Endometrial microvascular endothelial cells (primary cell): ENCODE measurements around the gene LCN10. TPM values are rescaled to one million over a fixed set of nuclear protein-coding genes. Genes with fewer than 3 reads are reported as not detected.
"Not testable (repeated sequence)": the region's sequence is repeated elsewhere in the genome, so short reads cannot be mapped to it uniquely, and the experiment has no call there.

Experiments used
- in situ Hi-C: cut with HindIII; loops from 2 replicates; pipeline ENCODE4 v1.10.0; 2017; ENCODE audit warnings: low sequenced_read_pairs, low pct_unique_long_range_greater_than_20kb; ENCODE audit errors: inconsistent ontology term
- total RNA-seq: library from RNA; depleted of rRNA; stranded (reverse); fragments of >200 nt; gene quantifications from one replicate; pipeline ENCODE4 v1.2.3, GENCODE V29; 2015; ENCODE audit errors: inconsistent ontology term

The LCN10 gene
- total RNA-seq, 1 donor from 2014 or later, result not detected

- in situ Hi-C loops, result no loop called here
Observed at GRCh38 chr9:136711751-136712689, 30.7 kb downstream of the LCN10 start, which contains the start of gene DIPK1B. Gene DIPK1B (plus strand): TSS chr9:136712572. CDS start chr9:136712666, 94 bp downstream.

DNA sequence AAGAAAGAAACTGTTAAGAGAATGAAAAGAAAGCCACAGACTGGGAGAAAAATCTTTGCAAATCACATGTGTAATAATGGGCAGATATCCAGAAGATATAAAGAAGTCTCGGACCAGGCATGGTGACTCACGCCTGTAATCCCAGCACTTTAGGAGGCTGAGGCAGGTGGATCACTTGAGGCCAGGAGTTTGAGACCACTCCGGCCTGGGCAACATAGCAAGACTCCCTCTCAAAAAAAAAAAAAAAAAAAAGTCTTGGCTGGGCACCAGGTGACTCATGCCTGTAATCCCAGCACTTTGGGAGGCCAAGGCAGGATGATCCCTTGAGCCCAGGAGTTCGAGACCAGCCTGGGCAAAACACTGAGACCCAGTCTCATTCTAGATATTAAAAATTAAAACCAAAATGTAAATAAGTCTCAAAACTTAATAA is 31.5 kb downstream of the LCN10 start:
- in situ Hi-C loops, result not testable (repeated sequence)

- in situ Hi-C loops, result no loop called here
Observed at GRCh38 chr9:136710543-136710942, 32.2 kb downstream of the LCN10 start.

DNA sequence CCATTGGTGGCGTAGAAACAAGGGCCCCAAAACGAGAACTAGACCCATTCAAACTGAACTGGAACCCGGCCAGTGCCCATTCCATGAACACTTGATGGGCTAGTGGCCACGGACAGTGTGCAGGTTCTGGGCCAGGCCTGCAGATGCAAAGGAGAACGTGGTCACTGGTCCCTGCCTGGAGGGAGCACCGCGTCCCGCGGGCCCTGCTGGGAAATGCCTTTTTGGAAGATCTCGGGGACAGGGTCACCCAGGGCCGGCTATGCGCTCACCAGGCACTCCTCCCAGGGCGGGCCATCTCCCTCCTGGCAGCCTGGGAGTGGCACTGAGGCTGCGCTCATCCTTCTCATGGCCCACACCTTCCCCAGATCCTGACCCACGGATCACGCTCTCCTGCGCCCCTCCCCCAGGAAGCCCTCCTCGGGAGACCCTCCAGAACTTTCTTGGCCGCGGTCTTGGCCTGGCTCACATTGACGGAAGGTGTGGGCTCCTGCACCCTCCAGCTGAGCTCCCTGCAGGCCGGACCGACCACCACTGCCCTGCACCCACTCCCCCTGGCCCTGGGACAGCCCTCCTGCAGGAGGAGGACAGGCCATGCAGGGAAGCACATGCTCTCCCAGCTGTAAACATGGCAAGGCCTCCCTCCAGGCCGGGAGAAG is 33.2 kb downstream of the LCN10 start:
- in situ Hi-C loops, result no loop called here

GRCh38 chr9:136707849-136708517 is 34.8 kb downstream of the LCN10 start:
- in situ Hi-C loops, result no loop called here

DNA sequence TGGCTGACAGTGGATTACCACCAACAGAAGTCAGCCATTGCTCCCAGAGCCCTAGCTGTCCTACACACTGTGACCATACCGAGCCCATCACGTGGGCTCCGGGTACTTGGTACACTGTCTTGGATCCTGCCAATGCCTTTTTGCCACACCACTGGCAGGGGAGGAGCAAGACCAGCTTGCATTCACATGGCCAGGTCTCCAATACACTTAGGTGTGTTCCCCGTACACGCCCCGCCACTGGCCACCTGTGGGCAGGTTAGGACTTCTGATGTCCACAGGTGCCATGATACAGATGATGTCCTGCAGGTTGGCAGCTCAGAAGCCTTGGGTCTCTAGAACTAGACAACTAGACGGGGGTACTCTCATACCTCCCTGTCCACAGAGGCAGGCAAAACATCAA is 35.7 kb downstream of the LCN10 start:
- in situ Hi-C loops, result no loop called here

DNA sequence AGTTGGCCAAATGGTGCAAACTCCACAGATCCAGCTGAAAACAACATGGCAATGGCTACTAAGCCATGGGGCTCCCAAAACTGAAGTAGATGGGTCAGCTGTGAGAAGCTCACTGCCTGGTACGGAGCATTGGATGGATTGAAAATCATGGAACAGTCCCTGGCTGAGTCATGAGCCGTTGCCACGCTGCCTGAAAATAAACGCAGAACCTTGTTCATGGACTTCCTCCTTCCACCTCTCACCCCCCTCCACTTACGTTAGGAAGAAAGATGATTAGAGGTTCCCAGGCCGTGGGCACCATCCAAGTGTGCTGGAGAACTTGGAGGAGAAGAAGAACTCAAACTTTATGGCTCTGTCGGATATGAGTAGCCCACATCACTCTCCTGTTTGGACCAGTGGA is 37.2 kb downstream of the LCN10 start:
- in situ Hi-C loops, result no loop called here

- in situ Hi-C loops, result not testable (repeated sequence)
Observed at GRCh38 chr9:136704741-136705140, 38.0 kb downstream of the LCN10 start.

- in situ Hi-C loops, result no loop called here
Observed at GRCh38 chr9:136703276-136703860, 39.4 kb downstream of the LCN10 start.

- in situ Hi-C loops, result no loop called here
Observed at GRCh38 chr9:136701668-136702053, 41.1 kb downstream of the LCN10 start.

DNA sequence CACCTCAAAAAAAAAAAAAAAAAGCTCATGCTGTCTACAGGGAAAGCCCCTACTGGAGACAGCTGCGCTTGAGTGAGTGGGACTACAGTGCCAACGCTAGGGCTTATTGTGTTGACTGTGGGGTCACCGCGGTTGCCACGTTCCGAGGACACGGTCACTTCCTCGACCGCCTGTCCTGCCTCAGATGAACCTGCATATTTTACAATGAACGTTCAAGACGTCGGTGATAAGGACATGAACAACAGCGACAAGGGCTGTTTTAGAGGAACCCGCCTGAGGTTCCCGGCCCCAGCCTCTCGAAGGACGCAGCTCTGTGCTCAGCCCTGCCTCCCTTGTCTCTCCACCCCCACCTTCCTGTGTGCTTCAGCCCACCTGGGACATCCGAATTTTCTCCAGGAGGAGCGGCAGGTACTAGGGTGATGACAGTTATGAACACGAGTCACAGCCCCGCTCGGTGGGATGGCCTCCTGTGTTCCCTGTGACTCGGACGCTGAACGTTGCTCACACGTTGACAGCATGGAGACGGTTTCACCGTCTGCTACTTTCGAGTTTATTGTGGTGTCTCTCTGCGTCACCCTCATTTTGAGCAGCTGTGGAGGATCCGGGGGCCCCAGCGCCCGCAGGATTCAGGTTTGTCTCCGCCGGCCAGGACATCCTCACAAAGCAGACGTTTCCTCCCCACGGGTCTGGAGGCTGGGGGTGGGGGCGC is 41.6 kb downstream of the LCN10 start:
- in situ Hi-C loops, result no loop called here

- in situ Hi-C loops, result no loop called here
Observed at GRCh38 chr9:136700304-136700703, 42.4 kb downstream of the LCN10 start.

- in situ Hi-C loops, result no loop called here
Observed at GRCh38 chr9:136698635-136699246, 44.0 kb downstream of the LCN10 start.

GRCh38 chr9:136697821-136698526 is 44.8 kb downstream of the LCN10 start:
- in situ Hi-C loops, result no loop called here

- in situ Hi-C loops, result no loop called here
Observed at GRCh38 chr9:136697146-136697820, 45.5 kb downstream of the LCN10 start.

DNA sequence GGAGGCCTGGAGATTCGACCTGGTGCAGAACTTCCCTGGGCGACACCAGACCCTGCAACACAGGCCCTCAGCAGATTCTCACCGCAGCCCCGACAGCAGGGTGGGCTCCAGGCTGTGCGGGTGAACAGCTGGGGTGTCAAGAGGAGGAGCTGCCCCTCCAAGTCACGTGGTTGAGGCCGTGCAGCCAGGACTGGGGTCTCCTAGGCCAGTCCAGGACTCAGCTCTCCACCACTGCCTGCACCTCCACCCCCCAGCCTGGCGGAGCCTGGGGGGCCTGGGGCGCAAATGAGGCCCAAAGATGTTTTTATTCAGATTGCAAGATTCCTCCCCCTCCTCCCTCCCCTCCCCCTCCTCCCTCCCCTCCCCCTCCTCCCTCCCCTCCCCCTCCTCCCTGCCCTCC is 46.2 kb downstream of the LCN10 start:
- in situ Hi-C loops, result no loop called here

DNA sequence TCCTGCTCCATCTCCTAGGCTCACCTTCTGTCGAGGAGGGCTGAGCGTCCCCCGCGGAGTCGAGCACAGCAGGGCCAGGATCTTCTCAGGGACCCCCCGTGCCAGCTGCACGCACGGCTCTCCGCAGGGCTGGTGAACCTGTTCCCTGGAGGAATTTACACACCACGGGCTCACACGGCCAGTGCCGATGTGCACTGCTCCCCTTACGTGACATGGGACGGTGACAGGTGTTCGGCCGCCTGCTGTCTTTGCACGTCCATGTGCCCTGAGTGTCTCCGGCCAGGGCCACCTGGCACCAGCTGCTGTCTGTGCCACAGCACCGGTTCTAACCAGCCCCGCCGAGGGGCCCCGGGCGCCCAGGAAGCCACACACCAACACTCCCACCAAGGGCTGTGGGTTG is 46.8 kb downstream of the LCN10 start:
- in situ Hi-C loops, result no loop called here
